Neural progenitor cell (in vitro differentiated cells): ENCODE results near the gene PTPRG. TPM values are rescaled to one million over a fixed set of nuclear protein-coding genes. Genes with fewer than 3 reads are reported as not detected.

ENCODE experiments used
- DNase-seq: peaks from one replicate; pipeline ENCODE4 v3.0.0-alpha.2; 2016; ENCODE audit warnings: low spot score
- H2AFZ ChIP-seq: fragments of 200-600 bp; sonication (generic); replicated peaks from 2 replicates; pipeline ENCODE4 v1.6.1; 2016; ENCODE audit warnings: antibody characterized with exemption
- H3F3A ChIP-seq: fragments of 200-600 bp; sonication (generic); 2 replicates; pipeline ENCODE4 v1.6.1; 2016; ENCODE audit warnings: antibody characterized with exemption, low read depth
- H3K27ac ChIP-seq: fragments of 200-600 bp; sonication (generic); 2 replicates; pipeline ENCODE4 v1.5.1; 2016; ENCODE audit warnings: mild to moderate bottlenecking
- H3K27me3 ChIP-seq: fragments of 200-600 bp; sonication (generic); 2 replicates; pipeline ENCODE4 v1.6.1; 2016; ENCODE audit warnings: mild to moderate bottlenecking, moderate library complexity
- H3K36me3 ChIP-seq: fragments of 200-600 bp; sonication (generic); 2 replicates; pipeline ENCODE4 v1.5.1; 2016
- H3K4me1 ChIP-seq: fragments of 200-600 bp; sonication (generic); 2 replicates; pipeline ENCODE4 v1.6.1; 2016; ENCODE audit warnings: mixed run types
- H3K4me2 ChIP-seq: fragments of 200-600 bp; sonication (generic); 2 replicates; pipeline ENCODE4 v1.6.1; 2016
- H3K4me3 ChIP-seq: fragments of 200-600 bp; sonication (generic); 2 replicates; pipeline ENCODE4 v1.5.1; 2016
- H3K79me2 ChIP-seq: fragments of 200-600 bp; sonication (generic); 2 replicates; pipeline ENCODE4 v1.6.1; 2016; ENCODE audit warnings: low read depth
- H3K9ac ChIP-seq: fragments of 200-600 bp; sonication (generic); 2 replicates; pipeline ENCODE4 v1.6.1; 2016
- H3K9me3 ChIP-seq: fragments of 200-600 bp; sonication (generic); 2 replicates; pipeline ENCODE4 v1.5.1; 2016; ENCODE audit warnings: low read depth
- H4K20me1 ChIP-seq: fragments of 200-600 bp; sonication (generic); 2 replicates; pipeline ENCODE4 v1.6.1; 2016; ENCODE audit warnings: low read depth
- H3K27ac Mint-ChIP-seq: 3 replicates; pipeline ENCODE4 v1.8.0; 2021; ENCODE audit warnings: mixed read lengths
- H3K27me3 Mint-ChIP-seq: 2 replicates; pipeline ENCODE4 v1.8.0; 2022; ENCODE audit warnings: low read depth, mild to moderate bottlenecking, inconsistent platforms, moderate library complexity, mixed read lengths; ENCODE audit not compliant: insufficient read depth
- H3K36me3 Mint-ChIP-seq: 3 replicates; pipeline ENCODE4 v1.8.0; 2021; ENCODE audit warnings: mixed read lengths
- H3K4me1 Mint-ChIP-seq: 3 replicates; pipeline ENCODE4 v1.8.0; 2021; ENCODE audit warnings: mixed read lengths
- H3K4me3 Mint-ChIP-seq: 3 replicates; pipeline ENCODE4 v1.8.0; 2021; ENCODE audit warnings: mild to moderate bottlenecking, moderate library complexity, mixed read lengths
- H3K9me3 Mint-ChIP-seq: 3 replicates; pipeline ENCODE4 v1.8.0; 2020; ENCODE audit warnings: mixed read lengths
- EZH2 ChIP-seq: fragments of 200-600 bp; sonication (generic); IDR thresholded peaks from 2 replicates; pipeline ENCODE4 v1.6.1; 2017; ENCODE audit warnings: antibody characterized with exemption, mild to moderate bottlenecking, moderate library complexity
- EZH2phosphoT487 ChIP-seq: fragments of 200-600 bp; sonication (generic); IDR thresholded peaks from 2 replicates; pipeline ENCODE4 v1.6.1; 2017; ENCODE audit warnings: antibody characterized with exemption
- total RNA-seq: library from RNA; depleted of rRNA; stranded (reverse); fragments of >200 nt; gene quantifications from 2 replicates; pipeline ENCODE4 v1.2.3, GENCODE V29; 2015; ENCODE audit warnings: low replicate concordance
- TF ChIP-seq, protein P1 (sequence below): fragments of 200-600 bp; sonication (generic); IDR thresholded peaks from 2 replicates; pipeline ENCODE4 v1.5.1; 2017; ENCODE audit warnings: antibody characterized with exemption, mild to moderate bottlenecking

The PTPRG gene
- total RNA-seq, 1 donor from 2014 or later: 65.3 TPM

DNA sequence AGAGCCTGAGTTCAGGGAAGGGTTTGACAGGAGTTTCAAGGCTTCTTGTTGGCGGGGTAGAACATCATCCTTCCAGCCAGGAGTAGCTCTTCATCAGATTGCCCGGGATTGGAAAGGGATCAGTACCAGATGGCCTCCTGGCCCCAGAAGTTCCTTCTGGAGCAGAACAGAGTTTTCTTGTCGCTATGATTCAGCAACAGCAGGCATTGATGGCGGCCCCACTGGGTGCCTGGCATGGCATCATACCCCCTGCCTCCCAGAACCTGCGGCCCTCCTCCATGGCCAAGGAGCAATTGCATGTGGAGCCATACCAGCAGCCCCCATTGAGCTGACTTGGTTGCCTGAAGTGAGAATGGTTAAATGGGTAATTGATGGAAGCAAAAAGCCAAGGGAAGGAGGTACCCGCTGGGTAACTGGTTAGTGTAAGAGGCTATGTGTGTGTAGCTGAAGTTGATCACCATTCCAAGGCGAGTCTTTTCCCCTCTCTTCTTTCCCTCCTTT, 305.6 kb downstream of the PTPRG start:
- no peak overlapping the region for H3K4me3 Mint-ChIP-seq
- peaks cover 4% of the 10 kb centered on the region for H3K9me3 Mint-ChIP-seq
- H4K20me1 ChIP-seq: peaks cover 48% of the 10 kb centered on the region
- no peak overlapping the region for H3K4me3 ChIP-seq
- H3K79me2 ChIP-seq: peaks cover 77% of the 10 kb centered on the region
- no peak overlapping the region for H3K27ac Mint-ChIP-seq
- peaks cover 1% of the 10 kb centered on the region for H3K36me3 Mint-ChIP-seq
- no peak overlapping the region for H3K4me2 ChIP-seq
- TF ChIP-seq EZH2 (no peak), EZH2phosphoT487 (no peak)
- TF ChIP-seq, protein P1, sequence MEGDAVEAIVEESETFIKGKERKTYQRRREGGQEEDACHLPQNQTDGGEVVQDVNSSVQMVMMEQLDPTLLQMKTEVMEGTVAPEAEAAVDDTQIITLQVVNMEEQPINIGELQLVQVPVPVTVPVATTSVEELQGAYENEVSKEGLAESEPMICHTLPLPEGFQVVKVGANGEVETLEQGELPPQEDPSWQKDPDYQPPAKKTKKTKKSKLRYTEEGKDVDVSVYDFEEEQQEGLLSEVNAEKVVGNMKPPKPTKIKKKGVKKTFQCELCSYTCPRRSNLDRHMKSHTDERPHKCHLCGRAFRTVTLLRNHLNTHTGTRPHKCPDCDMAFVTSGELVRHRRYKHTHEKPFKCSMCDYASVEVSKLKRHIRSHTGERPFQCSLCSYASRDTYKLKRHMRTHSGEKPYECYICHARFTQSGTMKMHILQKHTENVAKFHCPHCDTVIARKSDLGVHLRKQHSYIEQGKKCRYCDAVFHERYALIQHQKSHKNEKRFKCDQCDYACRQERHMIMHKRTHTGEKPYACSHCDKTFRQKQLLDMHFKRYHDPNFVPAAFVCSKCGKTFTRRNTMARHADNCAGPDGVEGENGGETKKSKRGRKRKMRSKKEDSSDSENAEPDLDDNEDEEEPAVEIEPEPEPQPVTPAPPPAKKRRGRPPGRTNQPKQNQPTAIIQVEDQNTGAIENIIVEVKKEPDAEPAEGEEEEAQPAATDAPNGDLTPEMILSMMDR: no peak
- H3K9ac ChIP-seq: no peak overlapping the region
- no peak overlapping the region for H3K27ac ChIP-seq
- no peak for DNase-seq
- H3K4me1 Mint-ChIP-seq: peaks cover 38% of the 10 kb centered on the region
- H3F3A ChIP-seq: peaks cover 21% of the 10 kb centered on the region
- H3K27me3 ChIP-seq: no peaks in the 10 kb centered on the region
- peaks cover 28% of the 10 kb centered on the region for H3K4me1 ChIP-seq
- H3K9me3 ChIP-seq: no peaks in the 10 kb centered on the region
- H3K27me3 Mint-ChIP-seq: no peaks in the 10 kb centered on the region
- no peak overlapping the region for H2AFZ ChIP-seq
- no peaks in the 10 kb centered on the region for H3K36me3 ChIP-seq

DNA sequence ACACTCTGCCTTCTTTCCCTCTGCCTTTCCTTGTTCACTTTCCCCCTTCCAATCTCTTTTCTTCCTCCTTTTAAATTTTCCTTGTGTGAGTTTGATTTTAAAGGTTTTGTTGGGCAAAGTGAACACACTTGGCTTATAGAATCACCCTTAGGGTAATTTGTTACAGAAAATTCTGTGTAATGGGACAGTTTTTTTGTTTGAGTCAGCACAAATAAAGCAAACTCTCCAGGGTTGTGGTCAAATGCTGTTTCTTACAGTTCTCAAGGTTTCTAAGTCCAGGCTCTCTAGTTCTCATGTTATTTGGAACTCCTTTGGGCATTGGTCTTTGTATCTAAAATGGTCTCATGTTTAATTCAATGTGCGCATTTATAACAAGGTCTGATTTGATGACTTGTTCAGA, 307.1 kb downstream of the PTPRG start:
- peak overlapping the region; percentile 90 for H3K27ac ChIP-seq
- Mint-ChIP-seq H3K27ac (no peak overlapping the region), H3K4me3 (no peak overlapping the region), H3K36me3 (peaks cover 1% of the 10 kb centered on the region), H3K9me3 (peaks cover 4% of the 10 kb centered on the region), H3K27me3 (no peaks in the 10 kb centered on the region), H3K4me1 (peaks cover 39% of the 10 kb centered on the region)
- peaks cover 23% of the 10 kb centered on the region for H3F3A ChIP-seq
- peaks cover 43% of the 10 kb centered on the region for H3K4me1 ChIP-seq
- no peak overlapping the region for H2AFZ ChIP-seq
- H4K20me1 ChIP-seq: peaks cover 34% of the 10 kb centered on the region
- peaks cover 89% of the 10 kb centered on the region for H3K79me2 ChIP-seq
- no peaks in the 10 kb centered on the region for H3K27me3 ChIP-seq
- DNase-seq: no peak
- H3K36me3 ChIP-seq: no peaks in the 10 kb centered on the region
- no peaks in the 10 kb centered on the region for H3K9me3 ChIP-seq
- no peak for TF ChIP-seq EZH2
- TF ChIP-seq, protein P1: no peak
- TF ChIP-seq EZH2phosphoT487: no peak
- peak overlapping the region; percentile 67 for H3K4me2 ChIP-seq
- no peak overlapping the region for H3K4me3 ChIP-seq
- H3K9ac ChIP-seq: no peak overlapping the region

DNA sequence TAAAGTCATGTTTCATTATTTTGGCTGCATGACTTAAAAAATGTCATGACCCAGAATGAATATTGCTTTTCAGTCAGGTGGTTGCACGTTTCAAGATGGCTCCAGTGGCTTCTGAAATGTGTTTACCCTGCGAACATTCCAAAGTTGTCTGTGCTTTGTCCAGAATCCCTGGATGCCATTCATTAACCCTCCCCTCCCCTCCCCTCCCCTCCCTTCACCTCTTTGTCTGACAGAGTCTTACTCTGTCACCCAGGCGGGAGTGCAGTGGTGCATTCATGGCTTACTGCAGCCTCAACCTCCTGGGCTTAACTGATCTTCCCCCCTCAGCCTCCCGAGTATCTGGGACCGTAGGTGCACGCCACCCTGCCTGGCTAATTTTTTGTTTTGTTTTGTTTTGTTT, 308.0 kb downstream of the PTPRG start:
- peaks cover 26% of the 10 kb centered on the region for H4K20me1 ChIP-seq
- Mint-ChIP-seq H3K27ac (no peak overlapping the region), H3K9me3 (peaks cover 4% of the 10 kb centered on the region), H3K36me3 (peaks cover 1% of the 10 kb centered on the region), H3K4me3 (no peak overlapping the region), H3K4me1 (peaks cover 42% of the 10 kb centered on the region), H3K27me3 (no peaks in the 10 kb centered on the region)
- H3K27ac ChIP-seq: peak overlapping the region; percentile 90
- H3K4me2 ChIP-seq: peak overlapping the region; percentile 67
- peaks cover 52% of the 10 kb centered on the region for H3K4me1 ChIP-seq
- no peak overlapping the region for H2AFZ ChIP-seq
- no peaks in the 10 kb centered on the region for H3K27me3 ChIP-seq
- TF ChIP-seq, protein P1: no peak
- TF ChIP-seq EZH2 (no peak), EZH2phosphoT487 (no peak)
- DNase-seq: peak; percentile 76
- no peak overlapping the region for H3K9ac ChIP-seq
- peaks cover 24% of the 10 kb centered on the region for H3F3A ChIP-seq
- H3K4me3 ChIP-seq: no peak overlapping the region
- peaks cover 89% of the 10 kb centered on the region for H3K79me2 ChIP-seq
- no peaks in the 10 kb centered on the region for H3K36me3 ChIP-seq
- no peaks in the 10 kb centered on the region for H3K9me3 ChIP-seq
